ENCODE data around the gene GAS2L1. TPM values are rescaled to one million over a fixed set of nuclear protein-coding genes. Genes with fewer than 3 reads are reported as not detected.

The GAS2L1 gene
- total and polyA plus RNA-seq, 2 of the 4 experiments (the other 2 are of a cell fraction): 1.4 to 15.6 TPM

DNA sequence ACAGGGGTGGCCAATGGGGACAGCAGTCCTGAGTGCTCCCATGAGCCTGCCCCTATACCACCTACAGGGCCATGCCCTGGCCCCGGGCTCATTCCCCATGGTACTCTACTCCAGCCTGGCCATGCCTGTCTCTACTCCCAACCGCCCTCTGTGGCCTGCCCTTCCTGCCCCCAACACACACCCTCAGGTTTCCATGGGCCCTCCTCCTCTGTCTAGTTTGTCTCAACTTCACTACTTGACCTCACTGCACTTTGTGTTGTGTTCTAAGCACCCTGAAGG is 35.3 kb downstream of the GAS2L1 start:
- H4K91ac ChIP-seq (ENCODE audit: insufficient read depth, low read depth, low read length): no peak overlapping the region
- H2AK9ac ChIP-seq (replicated peaks; ENCODE audit: low read depth, low read length, poor library complexity): peak overlapping the region; percentile 55
- 100% methylated on average over 1 of the region's 2 CpGs; no CpG with 5 or more reads in 1 of the 2 experiments for WGBS, 2 experiments (ENCODE audit: extremely low coverage in 2 of 2, insufficient read length in 1 of 2)
- ChIA-PET POLR2A (ENCODE audit: unreplicated experiment) (no interaction called here), CTCF (no interaction called here)
- no peaks in the 10 kb centered on the region for H3K27me3 ChIP-seq (ENCODE audit: control insufficient read depth, insufficient read depth, low read length)
- dilution Hi-C loops (cut with HindIII; ENCODE audit: low sequenced_read_pairs, unreplicated experiment): no loop called here
- H2BK15ac ChIP-seq (ENCODE audit: low read depth, low read length): no peak overlapping the region
- peaks cover 55% of the 10 kb centered on the region for H3K36me3 ChIP-seq (ENCODE audit: control insufficient read depth, insufficient read depth, low read length)
- H4K8ac ChIP-seq (ENCODE audit: low read depth in 2 of 2, low read length in 2 of 2): no peak overlapping the region
- H3K9me1 ChIP-seq (ENCODE audit: insufficient read depth, low read length): no peaks in the 10 kb centered on the region
- H3K14ac ChIP-seq (replicated peaks; ENCODE audit: low read depth, low read length): no peak overlapping the region
- H2BK120ac ChIP-seq (ENCODE audit: low read depth, low read length): no peak overlapping the region
- no peak overlapping the region for H3K18ac ChIP-seq (ENCODE audit: low read depth, low read length)
- no peak overlapping the region for H3K56ac ChIP-seq (ENCODE audit: extremely low read depth, insufficient read depth, low read length)
- ATAC-seq (ENCODE audit: low read depth): no peak
- H2BK5ac ChIP-seq (ENCODE audit: low read depth, low read length, poor library complexity, severe bottlenecking): no peak overlapping the region
- in situ Hi-C loops (cut with MboI; ENCODE audit: low sequenced_read_pairs): no loop called here
- H3K4me2 ChIP-seq (ENCODE audit: low read depth, low read length): no peak overlapping the region
- TF ChIP-seq CEBPB (IDR thresholded peaks at IDR 0.05; ENCODE audit: low read depth, low read length) (no peak), NFE2L2 (IDR thresholded peaks at IDR 0.05; ENCODE audit: low read depth, low read length) (no peak), RFX5 (IDR thresholded peaks at IDR 0.05; ENCODE audit: low read depth, low read length) (no peak), MAFK (IDR thresholded peaks at IDR 0.05; ENCODE audit: low read depth, low read length) (no peak), MXI1 (IDR thresholded peaks at IDR 0.05; ENCODE audit: borderline replicate concordance, low read depth, low read length) (no peak), RAD21 (IDR thresholded peaks at IDR 0.05; ENCODE audit: low read length) (no peak), MAZ (IDR thresholded peaks at IDR 0.05; ENCODE audit: borderline replicate concordance, low read depth, low read length) (no peak)
- TF ChIP-seq, protein P1, sequence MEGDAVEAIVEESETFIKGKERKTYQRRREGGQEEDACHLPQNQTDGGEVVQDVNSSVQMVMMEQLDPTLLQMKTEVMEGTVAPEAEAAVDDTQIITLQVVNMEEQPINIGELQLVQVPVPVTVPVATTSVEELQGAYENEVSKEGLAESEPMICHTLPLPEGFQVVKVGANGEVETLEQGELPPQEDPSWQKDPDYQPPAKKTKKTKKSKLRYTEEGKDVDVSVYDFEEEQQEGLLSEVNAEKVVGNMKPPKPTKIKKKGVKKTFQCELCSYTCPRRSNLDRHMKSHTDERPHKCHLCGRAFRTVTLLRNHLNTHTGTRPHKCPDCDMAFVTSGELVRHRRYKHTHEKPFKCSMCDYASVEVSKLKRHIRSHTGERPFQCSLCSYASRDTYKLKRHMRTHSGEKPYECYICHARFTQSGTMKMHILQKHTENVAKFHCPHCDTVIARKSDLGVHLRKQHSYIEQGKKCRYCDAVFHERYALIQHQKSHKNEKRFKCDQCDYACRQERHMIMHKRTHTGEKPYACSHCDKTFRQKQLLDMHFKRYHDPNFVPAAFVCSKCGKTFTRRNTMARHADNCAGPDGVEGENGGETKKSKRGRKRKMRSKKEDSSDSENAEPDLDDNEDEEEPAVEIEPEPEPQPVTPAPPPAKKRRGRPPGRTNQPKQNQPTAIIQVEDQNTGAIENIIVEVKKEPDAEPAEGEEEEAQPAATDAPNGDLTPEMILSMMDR (conservative IDR thresholded peaks at IDR 0.05; ENCODE audit: low read depth, low read length): no peak
- TF ChIP-seq, protein P2, sequence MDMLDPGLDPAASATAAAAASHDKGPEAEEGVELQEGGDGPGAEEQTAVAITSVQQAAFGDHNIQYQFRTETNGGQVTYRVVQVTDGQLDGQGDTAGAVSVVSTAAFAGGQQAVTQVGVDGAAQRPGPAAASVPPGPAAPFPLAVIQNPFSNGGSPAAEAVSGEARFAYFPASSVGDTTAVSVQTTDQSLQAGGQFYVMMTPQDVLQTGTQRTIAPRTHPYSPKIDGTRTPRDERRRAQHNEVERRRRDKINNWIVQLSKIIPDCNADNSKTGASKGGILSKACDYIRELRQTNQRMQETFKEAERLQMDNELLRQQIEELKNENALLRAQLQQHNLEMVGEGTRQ (IDR thresholded peaks at IDR 0.05; ENCODE audit: low read depth, low read length): no peak
- no peak overlapping the region for H3K27ac ChIP-seq (ENCODE audit: insufficient read depth, low read length)
- H4K5ac ChIP-seq (ENCODE audit: low read depth, low read length): no peak overlapping the region
- H3K9me3 ChIP-seq (ENCODE audit: control insufficient read depth, insufficient read depth, low read length): no peaks in the 10 kb centered on the region
- no peak overlapping the region for H2AFZ ChIP-seq (replicated peaks; ENCODE audit: low read length, poor library complexity)
- BruUV-seq (replicated peaks): no TSS peak
- no peak overlapping the region for H2BK20ac ChIP-seq (ENCODE audit: low read depth, low read length)
- no peak overlapping the region for H3K4me3 ChIP-seq (ENCODE audit: insufficient read depth, low read depth, low read length)
- intact Hi-C loops (cut with micrococcal nuclease): no loop called here
- no peaks in the 10 kb centered on the region for H3K4me1 ChIP-seq (ENCODE audit: control insufficient read depth, insufficient read depth, low read length)
- H3K4ac ChIP-seq (ENCODE audit: low read depth, low read length): no peak overlapping the region
- H3K23ac ChIP-seq (ENCODE audit: low read depth, low read length): no peak overlapping the region
- H4K20me1 ChIP-seq (ENCODE audit: insufficient read depth, low read length): peaks cover 11% of the 10 kb centered on the region
- H3K79me1 ChIP-seq (ENCODE audit: low read depth in 1 of 2, low read length in 2 of 2): no peaks in the 10 kb centered on the region
- no peak overlapping the region for H2AK5ac ChIP-seq (ENCODE audit: low read depth, low read length)
- DNase-seq: no peak
- no peak overlapping the region for H3K9ac ChIP-seq (ENCODE audit: low read depth, low read length)

Data from IMR-90 (cell line).